Activated naive CD4-positive, alpha-beta T cell treated with anti-CD3 and anti-CD28 coated beads, Interleukin-2, amount 10 ng/mL, durations not matched to agents 7 days and 5 days (primary cell): Measurements from ENCODE around the gene AK3.
A peak's percentile ranks its signal among the peaks of the same experiment; 100 is the strongest.
"Not testable (repeated sequence)": the region's sequence is repeated elsewhere in the genome, so short reads cannot be mapped to it uniquely, and the experiment has no call there.

Experiments used
- CTCF ChIA-PET: fragments of 350-600 bp; sonication (Branson Sonifier 250); formaldehyde crosslinking; loops from one replicate; lab custom pipeline; 2021; ENCODE audit warnings: antibody characterized with exemption; lab: Charles Lee
- DNase-seq: peaks from one replicate; pipeline ENCODE4 v3.0.0-alpha.2; 2020
- H3K27ac Mint-ChIP-seq: one replicate; pipeline ENCODE4 v1.8.0; 2021; ENCODE audit warnings: mild to moderate bottlenecking, moderate library complexity, mixed read lengths
- H3K27me3 Mint-ChIP-seq: one replicate; pipeline ENCODE4 v1.8.0; 2021; ENCODE audit warnings: mild to moderate bottlenecking, mixed read lengths
- H3K36me3 Mint-ChIP-seq: one replicate; pipeline ENCODE4 v1.8.0; 2021; ENCODE audit warnings: mixed read lengths
- H3K4me1 Mint-ChIP-seq: one replicate; pipeline ENCODE4 v1.8.0; 2021; ENCODE audit warnings: mixed read lengths
- H3K4me3 Mint-ChIP-seq: one replicate; pipeline ENCODE4 v1.8.0; 2021; ENCODE audit warnings: mild to moderate bottlenecking, moderate library complexity, mixed read lengths
- H3K9me3 Mint-ChIP-seq: one replicate; pipeline ENCODE4 v1.8.0; 2021; ENCODE audit warnings: mixed read lengths

Gene AK3

DNA sequence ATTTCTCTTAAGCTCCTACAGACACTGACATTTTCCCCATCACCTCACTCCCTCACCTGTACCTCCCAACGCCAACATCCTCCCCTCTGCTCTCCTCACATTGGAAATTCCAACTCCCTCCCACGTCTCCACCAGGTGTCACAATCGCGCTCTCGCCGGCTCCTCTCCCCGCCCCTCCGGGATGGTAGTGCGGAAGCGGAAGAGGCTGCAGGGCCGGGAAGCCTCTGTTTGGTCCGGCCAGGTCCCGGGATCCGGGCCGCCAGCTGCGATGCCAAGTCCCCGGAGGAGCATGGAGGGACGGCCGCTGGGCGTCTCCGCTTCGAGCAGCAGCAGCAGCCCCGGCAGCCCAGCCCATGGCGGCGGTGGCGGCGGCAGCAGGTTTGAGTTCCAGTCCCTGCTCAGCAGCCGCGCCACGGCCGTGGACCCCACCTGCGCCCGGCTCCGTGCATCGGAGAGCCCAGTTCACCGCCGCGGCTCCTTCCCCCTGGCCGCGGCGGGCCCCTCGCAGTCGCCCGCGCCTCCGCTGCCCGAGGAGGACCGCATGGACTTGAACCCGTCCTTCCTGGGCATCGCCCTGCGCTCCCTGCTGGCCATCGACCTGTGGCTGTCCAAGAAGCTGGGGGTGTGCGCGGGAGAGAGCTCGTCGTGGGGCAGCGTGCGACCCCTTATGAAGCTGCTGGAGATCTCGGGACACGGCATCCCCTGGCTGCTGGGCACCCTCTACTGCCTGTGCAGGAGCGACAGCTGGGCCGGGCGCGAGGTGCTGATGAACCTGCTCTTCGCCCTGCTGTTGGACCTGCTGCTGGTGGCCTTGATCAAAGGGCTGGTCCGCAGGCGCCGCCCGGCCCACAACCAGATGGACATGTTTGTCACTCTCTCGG, 78.7 kb downstream of the AK3 start, which contains the start of gene PLPP6:
PLPP6 (plus strand) TSS at position 187 of the 881 bp plus-strand sequence; CDS start at position 269, 82 bp downstream.
- CTCF ChIA-PET, result interaction anchor here (0.6 to 1.4 kb wide), 5 partner anchors 9 to 177 kb away, joined by 3 to 8 read pairs (median 3); no protein-coding TSS in a partner anchor
- Mint-ChIP-seq H3K4me1 (peaks cover 64% of the 10 kb centered on the region), H3K9me3 (no peaks in the 10 kb centered on the region), H3K4me3 (peak within 1 kb of the TSS; percentile 84), H3K27ac (peak within 1 kb of the TSS; percentile 88), H3K27me3 (peaks cover 26% of the 10 kb centered on the region), H3K36me3 (peaks cover 8% of the 10 kb centered on the region)
- DNase-seq, result peak; percentile 85

DNA sequence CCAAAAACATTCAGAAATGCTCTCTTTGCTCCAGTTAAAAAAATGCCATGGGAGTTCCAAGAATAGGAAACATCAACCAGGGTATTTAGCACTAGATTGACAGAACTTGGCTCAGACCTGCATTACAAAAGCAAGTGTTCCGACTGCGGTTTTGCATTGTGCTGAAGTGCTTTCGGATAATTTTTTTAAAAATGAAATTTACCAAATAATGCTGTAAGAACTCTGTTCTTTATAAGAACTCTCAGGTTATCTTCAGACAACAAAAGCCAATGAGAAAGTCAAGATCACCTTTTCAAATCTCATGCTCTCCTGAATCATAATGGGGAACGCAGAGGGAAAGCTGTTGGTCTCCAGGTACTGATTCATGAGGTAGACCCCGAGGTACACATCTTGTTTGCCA, 79.4 kb downstream of the AK3 start:
- Mint-ChIP-seq H3K27me3 (peaks cover 26% of the 10 kb centered on the region), H3K36me3 (peaks cover 8% of the 10 kb centered on the region), H3K4me1 (peaks cover 57% of the 10 kb centered on the region), H3K4me3 (peak overlapping the region; percentile 84), H3K27ac (peak overlapping the region; percentile 88), H3K9me3 (no peaks in the 10 kb centered on the region)
- CTCF ChIA-PET, result interaction anchor here (0.6 to 1.4 kb wide), 3 partner anchors 21 to 140 kb away, joined by 3 to 8 read pairs (median 3); no protein-coding TSS in a partner anchor
- no peak for DNase-seq

DNA sequence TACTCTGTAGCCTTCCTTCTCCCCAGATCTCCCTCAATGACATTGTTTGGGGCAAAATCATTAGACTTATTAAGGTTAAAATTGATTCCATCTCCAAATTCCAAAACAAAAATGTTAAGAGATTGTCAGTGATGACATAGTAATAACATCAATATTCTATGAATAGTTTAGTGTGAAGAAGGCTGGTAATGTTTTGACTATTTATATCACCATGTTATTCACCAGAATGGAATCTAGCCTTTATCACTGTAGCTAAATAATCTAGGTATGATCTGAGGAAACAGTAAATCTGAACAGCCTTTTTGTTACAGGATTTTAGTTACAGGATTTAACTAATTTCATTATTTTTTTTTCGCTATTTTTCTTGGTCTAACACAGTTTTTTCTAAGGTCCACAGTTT, 79.8 kb downstream of the AK3 start:
- peak overlapping the region; percentile 88 for H3K27ac Mint-ChIP-seq
- H3K9me3 Mint-ChIP-seq, result no peaks in the 10 kb centered on the region
- CTCF ChIA-PET, result no interaction called here

DNA sequence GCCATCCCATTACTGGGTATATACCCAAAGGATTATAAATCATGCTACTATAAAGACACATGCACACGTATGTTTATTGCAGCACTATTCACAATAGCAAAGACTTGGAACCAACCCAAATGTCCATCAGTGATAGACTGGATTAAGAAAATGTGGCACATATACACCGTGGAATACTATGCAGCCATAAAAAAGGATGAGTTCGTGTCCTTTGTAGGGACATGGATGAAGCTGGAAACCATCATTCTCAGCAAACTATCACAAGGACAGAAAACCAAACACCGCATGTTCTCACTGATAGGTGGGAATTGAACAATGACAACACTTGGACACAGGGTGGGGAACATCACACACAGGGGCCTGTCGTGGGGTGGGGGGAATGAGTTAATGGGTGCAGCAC, 80.3 kb downstream of the AK3 start:
- H3K9me3 Mint-ChIP-seq, DNase-seq, H3K36me3 Mint-ChIP-seq, CTCF ChIA-PET, H3K27ac Mint-ChIP-seq, H3K4me3 Mint-ChIP-seq: not testable (repeated sequence)
- Mint-ChIP-seq H3K27me3 (peaks cover 18% of the 10 kb centered on the region), H3K4me1 (peaks cover 47% of the 10 kb centered on the region)

More for the DNA sequence above, 79.8 kb downstream of the AK3 start:
- H3K4me1 Mint-ChIP-seq, result peaks cover 52% of the 10 kb centered on the region
- DNase-seq, result no peak
- peaks cover 8% of the 10 kb centered on the region for H3K36me3 Mint-ChIP-seq
- peaks cover 22% of the 10 kb centered on the region for H3K27me3 Mint-ChIP-seq
- H3K4me3 Mint-ChIP-seq, result peak overlapping the region; percentile 84
